HepG2 (cell line): ENCODE data around the gene ATP6V0E2. TPM values are rescaled to one million over a fixed set of nuclear protein-coding genes. Genes with fewer than 3 reads are reported as not detected.

Experiments
- BATF2 ChIP-seq: sonication (generic); formaldehyde crosslinking; IDR thresholded peaks from 2 replicates; pipeline ENCODE4 v1.8.0; 2022; ENCODE audit warnings: mild to moderate bottlenecking, missing genetic modification reagents, moderate library complexity
- BHLHE40 ChIP-seq: IDR thresholded peaks from 2 replicates; pipeline ENCODE4 v1.6.1; 2011; ENCODE audit warnings: low read length, improper control_type of control experiment
- BORCS8-MEF2B ChIP-seq: sonication (generic); formaldehyde crosslinking; IDR thresholded peaks from 2 replicates; pipeline ENCODE4 v1.8.0; 2022; ENCODE audit warnings: mild to moderate bottlenecking, missing genetic modification reagents
- CREM ChIP-seq, 2 experiments: sonication (generic) in 1 of 2; formaldehyde crosslinking in 1 of 2; IDR thresholded peaks; 2 replicates each; pipeline versions ENCODE4 v1.4.0 to v1.6.1; 2016 to 2020; ENCODE audit warnings: antibody characterized with exemption in 1 of 2, mild to moderate bottlenecking in 1 of 2, missing genetic modification reagents in 1 of 2
- EP300 ChIP-seq, 3 experiments: sonication (generic) in 1 of 3; formaldehyde crosslinking in 1 of 3; IDR thresholded peaks; 2 replicates each; pipeline versions ENCODE4 v1.5.1 to v1.6.1; 2011 to 2020; ENCODE audit warnings: low read depth in 2 of 3, low read length in 2 of 3, borderline replicate concordance in 1 of 3, improper control_type of control experiment in 1 of 3, mild to moderate bottlenecking in 1 of 3, missing genetic modification reagents in 1 of 3, moderate library complexity in 1 of 3
- FOSL2 ChIP-seq: sonication (generic); formaldehyde crosslinking; IDR thresholded peaks from 2 replicates; pipeline ENCODE4 v1.4.0; 2020; ENCODE audit warnings: missing genetic modification reagents
- FOXA3 ChIP-seq: IDR thresholded peaks from 2 replicates; pipeline ENCODE4 v1.6.1; 2016; ENCODE audit warnings: missing genetic modification reagents, missing compliant biosample characterization
- HDAC2 ChIP-seq: sonication (generic); formaldehyde crosslinking; IDR thresholded peaks from 2 replicates; pipeline ENCODE4 v1.4.0; 2020; ENCODE audit warnings: missing genetic modification reagents
- HNRNPL ChIP-seq: fragments of 200-400 bp; formaldehyde crosslinking; IDR thresholded peaks from 2 replicates; pipeline ENCODE4 v1.6.1; 2017; ENCODE audit warnings: mild to moderate bottlenecking, low read depth, low read length
- IKZF1 ChIP-seq: fragments of 450-650 bp; IDR thresholded peaks from 2 replicates; pipeline ENCODE4 v1.7.1; 2016
- KMT2B ChIP-seq: IDR thresholded peaks from 2 replicates; pipeline ENCODE4 v1.6.1; 2016; ENCODE audit warnings: missing genetic modification reagents, missing compliant biosample characterization
- PLRG1 ChIP-seq: fragments of 450-650 bp; conservative IDR thresholded peaks from 2 replicates; pipeline ENCODE4 v1.6.1; 2016
- POLR2G ChIP-seq: fragments of 200-400 bp; formaldehyde crosslinking; IDR thresholded peaks from 2 replicates; pipeline ENCODE4 v1.6.1; 2018; ENCODE audit warnings: mild to moderate bottlenecking, low read depth, low read length, moderate library complexity
- RFXAP ChIP-seq: sonication (generic); formaldehyde crosslinking; IDR thresholded peaks from 2 replicates; pipeline ENCODE4 v1.4.0; 2020; ENCODE audit warnings: missing genetic modification reagents, borderline replicate concordance
- SALL1 ChIP-seq: sonication (generic); formaldehyde crosslinking; IDR thresholded peaks from 2 replicates; pipeline ENCODE4 v1.8.0; 2022; ENCODE audit warnings: mild to moderate bottlenecking, missing genetic modification reagents
- SATB2 ChIP-seq: sonication (generic); formaldehyde crosslinking; IDR thresholded peaks from 2 replicates; pipeline ENCODE4 v1.5.0; 2020; ENCODE audit warnings: missing genetic modification reagents
- SMARCC2 ChIP-seq: fragments of 450-650 bp; IDR thresholded peaks from 2 replicates; pipeline ENCODE4 v1.6.1; 2017; ENCODE audit warnings: antibody characterized with exemption, mild to moderate bottlenecking
- SNRNP70 ChIP-seq: fragments of 200-400 bp; formaldehyde crosslinking; IDR thresholded peaks from 2 replicates; pipeline ENCODE4 v1.6.1; 2017; ENCODE audit warnings: mild to moderate bottlenecking, low read depth, low read length, moderate library complexity
- SOX13 ChIP-seq, 3 experiments: fragments of 450-650 bp in 1 of 3; sonication (generic) in 1 of 3; formaldehyde crosslinking in 1 of 3; IDR thresholded peaks in 2 of 3; conservative IDR thresholded peaks in 1 of 3; 2 replicates each; pipeline versions ENCODE4 v1.5.0 to v1.6.1; 2016 to 2020; ENCODE audit warnings: antibody characterized with exemption in 1 of 3, mild to moderate bottlenecking in 1 of 3, missing compliant biosample characterization in 1 of 3, missing genetic modification reagents in 1 of 3, moderate library complexity in 1 of 3
- STAG1 ChIP-seq: sonication (generic); formaldehyde crosslinking; IDR thresholded peaks from 2 replicates; pipeline ENCODE4 v1.4.0; 2020; ENCODE audit warnings: missing genetic modification reagents
- TCF7 ChIP-seq: sonication (generic); IDR thresholded peaks from 2 replicates; pipeline ENCODE4 v1.6.1; 2016; ENCODE audit warnings: antibody characterized with exemption, low read depth
- YEATS4 ChIP-seq: sonication (generic); formaldehyde crosslinking; IDR thresholded peaks from 2 replicates; pipeline ENCODE4 v1.4.0; 2020; ENCODE audit warnings: missing genetic modification reagents, borderline replicate concordance
- ZFP41 ChIP-seq: sonication (generic); formaldehyde crosslinking; IDR thresholded peaks from 2 replicates; pipeline ENCODE4 v1.4.0; 2020; ENCODE audit warnings: mild to moderate bottlenecking, missing genetic modification reagents, borderline replicate concordance
- ZNF225 ChIP-seq: sonication (generic); formaldehyde crosslinking; IDR thresholded peaks from 2 replicates; pipeline ENCODE4 v1.4.0; 2020; ENCODE audit warnings: mild to moderate bottlenecking, missing genetic modification reagents
- ZNF264 ChIP-seq: sonication (generic); formaldehyde crosslinking; IDR thresholded peaks from 2 replicates; pipeline ENCODE4 v1.4.0; 2020; ENCODE audit warnings: missing genetic modification reagents
- ZNF337 ChIP-seq: sonication (generic); formaldehyde crosslinking; IDR thresholded peaks from 2 replicates; pipeline ENCODE4 v1.5.1; 2020; ENCODE audit warnings: missing genetic modification reagents, low read depth, mild to moderate bottlenecking, borderline replicate concordance
- ZNF615 ChIP-seq: sonication (generic); formaldehyde crosslinking; IDR thresholded peaks from 2 replicates; pipeline ENCODE4 v1.5.0; 2020; ENCODE audit warnings: mild to moderate bottlenecking, missing genetic modification reagents, borderline replicate concordance
- ZNF644 ChIP-seq: IDR thresholded peaks from 2 replicates; pipeline ENCODE4 v1.6.1; 2016; ENCODE audit warnings: low read depth
- ZNF776 ChIP-seq: sonication (generic); formaldehyde crosslinking; IDR thresholded peaks from 2 replicates; pipeline ENCODE4 v1.4.0; 2020; ENCODE audit warnings: mild to moderate bottlenecking, missing genetic modification reagents
- ZSCAN29 ChIP-seq: sonication (generic); formaldehyde crosslinking; conservative IDR thresholded peaks from 2 replicates; pipeline ENCODE4 v1.4.0; 2020; ENCODE audit warnings: mild to moderate bottlenecking, missing genetic modification reagents
- polyA plus RNA-seq, 8 experiments: library from polyadenylated mRNA; depleted of rRNA in 3 of 8; stranded (reverse) in 7 of 8; unstranded in 1 of 8; fragments of >200 nt; fragmentation: Illumina TruSeq in 4 of 8; extraction: Trizol in 4 of 8; gene quantifications; 2 replicates each; pipeline versions ENCODE4 v1.2.1 to v1.2.3, GENCODE V29; 2011 to 2016; ENCODE audit warnings: low read depth in 4 of 8, missing spikeins in 1 of 8, mixed read lengths in 1 of 8; ENCODE audit not compliant: insufficient read depth in 1 of 8
- total RNA-seq, 5 experiments: library from RNA; depleted of rRNA; stranded (reverse); fragments of >200 nt; fragmentation: Illumina TruSeq; extraction: Trizol; gene quantifications; 2 replicates each; pipeline ENCODE4 v1.2.3, GENCODE V29; 2016; ENCODE audit warnings: low read depth in 1 of 5
- TF ChIP-seq, protein P1 (sequence below): fragments of 450-650 bp; IDR thresholded peaks from 2 replicates; pipeline ENCODE4 v1.6.1; 2017

Gene ATP6V0E2
- total and polyA plus RNA-seq, 2 of the 13 experiments (the other 11 are each of a cell fraction or from before 2014, with no cell fraction given), result 36.8 to 203 TPM

- TF ChIP-seq BORCS8-MEF2B (peak; percentile 57; the same call in 1 of the 2 replicates), TCF7 (0 out of 2 replicates have a peak, but pooled peaks have one; percentile 6), ZNF337 (CRISPR knock-in tag) (peak; percentile 65; the same call in 1 of the 2 replicates), IKZF1 (no peak), ZNF615 (CRISPR knock-in tag) (no peak), KMT2B (CRISPR knock-in tag) (0 out of 2 replicates have a peak, but pooled peaks have one; percentile 41), FOSL2 (CRISPR knock-in tag) (peak; percentile 13; the same call in 1 of the 2 replicates), SNRNP70 (no peak), PLRG1 (no peak), FOXA3 (peak; percentile 17; the same call in 1 of the 2 replicates), HNRNPL (peak; percentile 77; the same call in 1 of the 2 replicates), YEATS4 (CRISPR knock-in tag) (0 out of 2 replicates have a peak, but pooled peaks have one; percentile 42), SMARCC2 (no peak), ZNF776 (CRISPR knock-in tag) (no peak), BHLHE40 (0 out of 2 replicates have a peak, but pooled peaks have one; percentile 17), SATB2 (CRISPR knock-in tag) (0 out of 2 replicates have a peak, but pooled peaks have one; percentile 10), ZSCAN29 (CRISPR knock-in tag) (no peak), BATF2 (CRISPR knock-in tag) (0 out of 2 replicates have a peak, but pooled peaks have one; percentile 4), ZFP41 (CRISPR knock-in tag) (0 out of 2 replicates have a peak, but pooled peaks have one; percentile 16), STAG1 (CRISPR knock-in tag) (no peak), ZNF644 (peak; percentile 53; the same call in 1 of the 2 replicates), POLR2G (peak; percentile 68), ZNF264 (0 out of 2 replicates have a peak, but pooled peaks have one; percentile 30), EP300 (IDR thresholded peaks at IDR 0.05; ENCODE audit: low read depth in 2 of 2, low read length in 2 of 2) (peak in 1 of 2 experiments; percentile 33; a peak in 1 of 4 replicates), EP300 (CRISPR knock-in tag; IDR thresholded peaks at IDR 0.05; ENCODE audit: borderline replicate concordance) (no peak), CREM (IDR thresholded peaks at IDR 0.05) (peak; percentile 27; the same call in 1 of the 2 replicates), CREM (CRISPR knock-in tag; IDR thresholded peaks at IDR 0.05) (no peak), RFXAP (0 out of 2 replicates have a peak, but pooled peaks have one; percentile 23), HDAC2 (CRISPR knock-in tag) (peak; percentile 45; the same call in 1 of the 2 replicates), ZNF225 (CRISPR knock-in tag) (no peak), SOX13 (IDR thresholded peaks at IDR 0.05) (no peak), SOX13 (CRISPR knock-in tag; conservative IDR thresholded peaks at IDR 0.05 in 1 of 2, IDR thresholded peaks at IDR 0.05 in 1 of 2) (peak in 1 of 2 experiments; percentile 73; a peak in 2 of 4 replicates), SALL1 (peak; percentile 51)
- TF ChIP-seq, protein P1, sequence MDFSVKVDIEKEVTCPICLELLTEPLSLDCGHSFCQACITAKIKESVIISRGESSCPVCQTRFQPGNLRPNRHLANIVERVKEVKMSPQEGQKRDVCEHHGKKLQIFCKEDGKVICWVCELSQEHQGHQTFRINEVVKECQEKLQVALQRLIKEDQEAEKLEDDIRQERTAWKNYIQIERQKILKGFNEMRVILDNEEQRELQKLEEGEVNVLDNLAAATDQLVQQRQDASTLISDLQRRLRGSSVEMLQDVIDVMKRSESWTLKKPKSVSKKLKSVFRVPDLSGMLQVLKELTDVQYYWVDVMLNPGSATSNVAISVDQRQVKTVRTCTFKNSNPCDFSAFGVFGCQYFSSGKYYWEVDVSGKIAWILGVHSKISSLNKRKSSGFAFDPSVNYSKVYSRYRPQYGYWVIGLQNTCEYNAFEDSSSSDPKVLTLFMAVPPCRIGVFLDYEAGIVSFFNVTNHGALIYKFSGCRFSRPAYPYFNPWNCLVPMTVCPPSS, result no peak
Measured at GRCh38 chr7:149874644-149875028, 867 bp downstream of the ATP6V0E2 start (continued).
